ENCODE results near the gene ENGASE. TPM values are rescaled to one million over a fixed set of nuclear protein-coding genes. Genes with fewer than 3 reads are reported as not detected.

The ENGASE gene
- total and polyA plus RNA-seq, 2 of the 8 experiments (the other 6 are each of a cell fraction or from before 2014, with no cell fraction given) = 9.3 to 36.1 TPM

GRCh38 chr17:79079421-79080200, 5.0 kb downstream of the ENGASE start:
- POLR2A ChIA-PET (ENCODE audit: partially characterized antibody) = no interaction called here
- no peak overlapping the region for H3K27ac ChIP-seq (ENCODE audit: low read depth, low read length)
- H2BK5ac ChIP-seq (ENCODE audit: low read depth, low read length) = no peak overlapping the region
- no peak overlapping the region for H4K8ac ChIP-seq (ENCODE audit: extremely low read depth, insufficient read depth, low read length)
- no peak overlapping the region for H3K4ac ChIP-seq (replicated peaks; ENCODE audit: insufficient read length, low read depth, low read length)
- no peak overlapping the region for H3K14ac ChIP-seq (ENCODE audit: insufficient read length)
- peaks cover 2 to 7% (median 5%) of the 10 kb centered on the region in 4 experiments; a peak in 4 of 8 replicates for H3K36me3 ChIP-seq (ENCODE audit: control insufficient read depth in 2 of 4, insufficient read depth in 4 of 4, low read length in 3 of 4)
- no peak overlapping the region for H2BK120ac ChIP-seq (replicated peaks; ENCODE audit: low read depth, low read length)
- CTCF ChIA-PET (ENCODE audit: partially characterized antibody) = interaction anchor here (1.0 to 4.5 kb wide), 4 partner anchors 9 to 314 kb away, joined by 3 to 23 read pairs (median 6); no protein-coding TSS in a partner anchor
- H3K79me2 ChIP-seq (ENCODE audit: control insufficient read depth in 1 of 2, insufficient read depth in 2 of 2, low read length in 2 of 2) = no peaks in the 10 kb centered on the region
- H3K18ac ChIP-seq (ENCODE audit: extremely low read depth, low read length) = no peak overlapping the region
- no peak overlapping the region for H2BK20ac ChIP-seq (ENCODE audit: low read length)
- no peak overlapping the region for H3K4me2 ChIP-seq (ENCODE audit: insufficient read depth in 1 of 2, low read depth in 2 of 2, low read length in 2 of 2)
- no peak for TF ChIP-seq EP300 (IDR thresholded peaks at IDR 0.05; ENCODE audit: borderline replicate concordance in 1 of 2, low read depth in 2 of 2, low read length in 2 of 2)
- no peak for TF ChIP-seq CHD2 (IDR thresholded peaks at IDR 0.05; ENCODE audit: low read length)
- TF ChIP-seq SP4 (IDR thresholded peaks at IDR 0.05; ENCODE audit: low read length) = no peak
- no peak for TF ChIP-seq GTF2F1 (IDR thresholded peaks at IDR 0.05; ENCODE audit: borderline replicate concordance, low read depth, low read length)
- TF ChIP-seq GABPA (IDR thresholded peaks at IDR 0.05; ENCODE audit: borderline replicate concordance, insufficient read depth, low read length) = no peak
- DNase-seq (ENCODE audit: low read depth in 1 of 2, low spot score in 2 of 2) (no peak), FAIRE-seq (no peak)
- H3K23ac ChIP-seq (ENCODE audit: insufficient read length) = no peak overlapping the region
- peaks cover 6% of the 10 kb centered on the region; the same call in 1 of the 2 replicates for H3K23me2 ChIP-seq (ENCODE audit: low read depth, low read length)
- H3K56ac ChIP-seq (replicated peaks; ENCODE audit: insufficient read length, low read depth, low read length) = no peak overlapping the region
- 93% methylated on average over 22 of the region's 22 CpGs; no CpG with 5 or more reads in 1 of the 2 experiments for WGBS, 2 experiments (ENCODE audit: extremely low coverage in 1 of 2, insufficient coverage in 1 of 2, insufficient read length in 1 of 2, insufficient replicate concordance in 2 of 2, low coverage in 1 of 2, low lambda C conversion rate in 2 of 2, missing lambda C conversion rate in 1 of 2)
- H3K9me3 ChIP-seq (ENCODE audit: insufficient read depth in 2 of 2, low read depth in 1 of 2, low read length in 1 of 2) = no peaks in the 10 kb centered on the region
- no peak overlapping the region for H3K9ac ChIP-seq (replicated peaks in 1 of 4; ENCODE audit: extremely low read depth in 1 of 4, low read depth in 3 of 4, low read length in 3 of 4)
- H3K27me3 ChIP-seq (replicated peaks in 1 of 4; ENCODE audit: control insufficient read depth in 3 of 4, extremely low read depth in 1 of 4, insufficient read depth in 3 of 4, low read length in 3 of 4) = peaks cover 0 to 5% (median 0%) of the 10 kb centered on the region in 4 experiments; a peak in 3 of 7 replicates
- H2AFZ ChIP-seq (ENCODE audit: low read length) = no peak overlapping the region
- H3K4me3 ChIP-seq (ENCODE audit: extremely low read depth in 1 of 4, insufficient read depth in 2 of 4, low read depth in 3 of 4, low read length in 4 of 4) = no peak overlapping the region
- H2BK12ac ChIP-seq (ENCODE audit: low read depth, low read length) = no peak overlapping the region
- H2BK15ac ChIP-seq (ENCODE audit: low read length) = no peak overlapping the region
- H4K20me1 ChIP-seq (replicated peaks in 1 of 2; ENCODE audit: control insufficient read depth in 1 of 2, insufficient read depth in 2 of 2, low read length in 2 of 2) = peaks cover 0 to 3% of the 10 kb centered on the region in 2 experiments
- H3K79me1 ChIP-seq (ENCODE audit: low read depth, low read length) = no peaks in the 10 kb centered on the region
- H4K5ac ChIP-seq (ENCODE audit: insufficient read length, low read depth, low read length) = no peak overlapping the region
- H2AK5ac ChIP-seq (ENCODE audit: low read depth, low read length) = no peak overlapping the region
- no peak overlapping the region for H4K91ac ChIP-seq (replicated peaks; ENCODE audit: insufficient read length, low read length)
- H3K4me1 ChIP-seq (replicated peaks in 1 of 4; ENCODE audit: control insufficient read depth in 3 of 4, insufficient read depth in 4 of 4, low read length in 3 of 4) = peaks cover 0 to 2% (median under 1%) of the 10 kb centered on the region in 4 experiments; a peak in 1 of 7 replicates
